HUES64 (cell line): Measurements from ENCODE around the gene USP9Y.

ENCODE experiments used
- H3K27ac ChIP-seq: 2 replicates; pipeline ENCODE4 v1.7.0; 2013; ENCODE audit warnings: low read depth, low read length, inconsistent platforms
- H3K27me3 ChIP-seq: 2 replicates; pipeline ENCODE4 v1.6.1; 2013; ENCODE audit warnings: mild to moderate bottlenecking, low read length; ENCODE audit not compliant: insufficient read depth
- H3K36me3 ChIP-seq: 2 replicates; pipeline ENCODE4 v1.6.1; 2013; ENCODE audit warnings: mild to moderate bottlenecking, low read length; ENCODE audit not compliant: insufficient read depth
- H3K4me1 ChIP-seq: 2 replicates; pipeline ENCODE4 v1.6.1; 2013; ENCODE audit warnings: mild to moderate bottlenecking, low read length, moderate library complexity; ENCODE audit not compliant: insufficient read depth
- H3K4me3 ChIP-seq: 2 replicates; pipeline ENCODE4 v1.5.1; 2013; ENCODE audit warnings: mild to moderate bottlenecking, low read length, moderate library complexity
- H3K9ac ChIP-seq: 2 replicates; pipeline ENCODE4 v1.6.1; 2013; ENCODE audit warnings: mild to moderate bottlenecking, low read depth, low read length
- H3K9me3 ChIP-seq: 2 replicates; pipeline ENCODE4 v1.6.1; 2013; ENCODE audit warnings: low read depth, low read length; ENCODE audit not compliant: insufficient read depth
- WGBS: fragments of 150-250, 120-280 bp; methylation state at CpG from one replicate; pipeline ENCODE4 v1.1.7; 2013; ENCODE audit warnings: missing lambda C conversion rate; 5-methylcytosine and 5-hydroxymethylcytosine counted together

Gene USP9Y

DNA sequence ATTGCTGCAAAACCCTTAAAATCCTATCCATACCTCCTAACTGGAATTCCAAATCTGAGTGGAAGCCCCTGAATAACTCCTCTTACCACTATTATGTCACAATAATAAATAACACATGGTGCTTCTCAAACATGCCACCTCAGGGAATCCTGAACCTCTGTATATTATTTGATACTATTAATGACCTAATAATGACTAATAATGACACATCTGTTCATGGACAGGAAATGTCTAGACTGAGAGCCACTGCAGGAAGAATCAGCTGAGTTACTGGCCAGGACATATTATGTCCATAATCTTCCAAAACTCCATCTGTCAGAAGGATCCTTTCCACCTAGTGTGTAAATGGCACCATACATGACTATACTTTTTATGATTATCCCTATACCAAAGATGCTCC, 195.9 kb downstream of the USP9Y start:
- no peak overlapping the region for H3K27ac ChIP-seq
- H3K4me3 ChIP-seq: no peak overlapping the region
- no peak overlapping the region for H3K9ac ChIP-seq
- H3K9me3 ChIP-seq: no peaks in the 10 kb centered on the region
- H3K36me3 ChIP-seq: no peaks in the 10 kb centered on the region
- no peaks in the 10 kb centered on the region for H3K27me3 ChIP-seq
- no peaks in the 10 kb centered on the region for H3K4me1 ChIP-seq

DNA sequence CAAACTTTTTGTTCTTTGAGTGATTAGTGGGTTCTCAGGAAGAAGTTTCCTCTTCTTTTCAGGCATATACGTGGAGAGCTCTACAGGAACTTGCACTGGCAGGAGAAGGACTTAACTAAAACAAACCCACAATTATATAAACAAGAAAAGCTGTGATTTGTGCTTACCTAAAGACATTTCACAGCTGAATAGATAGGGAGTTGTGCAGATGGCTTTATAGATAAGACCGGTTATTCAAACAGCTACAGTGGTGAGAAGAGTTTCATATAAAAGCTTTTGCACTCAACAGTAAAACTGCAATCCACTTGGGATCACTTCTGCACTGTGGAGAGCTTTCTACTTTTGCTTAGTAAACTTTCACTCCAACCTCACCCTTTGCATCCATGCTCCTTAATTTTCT, 197.6 kb downstream of the USP9Y start:
- WGBS: 86% methylated on average over 1 of the region's 2 CpGs
- no peak overlapping the region for H3K27ac ChIP-seq
- no peaks in the 10 kb centered on the region for H3K36me3 ChIP-seq

DNA sequence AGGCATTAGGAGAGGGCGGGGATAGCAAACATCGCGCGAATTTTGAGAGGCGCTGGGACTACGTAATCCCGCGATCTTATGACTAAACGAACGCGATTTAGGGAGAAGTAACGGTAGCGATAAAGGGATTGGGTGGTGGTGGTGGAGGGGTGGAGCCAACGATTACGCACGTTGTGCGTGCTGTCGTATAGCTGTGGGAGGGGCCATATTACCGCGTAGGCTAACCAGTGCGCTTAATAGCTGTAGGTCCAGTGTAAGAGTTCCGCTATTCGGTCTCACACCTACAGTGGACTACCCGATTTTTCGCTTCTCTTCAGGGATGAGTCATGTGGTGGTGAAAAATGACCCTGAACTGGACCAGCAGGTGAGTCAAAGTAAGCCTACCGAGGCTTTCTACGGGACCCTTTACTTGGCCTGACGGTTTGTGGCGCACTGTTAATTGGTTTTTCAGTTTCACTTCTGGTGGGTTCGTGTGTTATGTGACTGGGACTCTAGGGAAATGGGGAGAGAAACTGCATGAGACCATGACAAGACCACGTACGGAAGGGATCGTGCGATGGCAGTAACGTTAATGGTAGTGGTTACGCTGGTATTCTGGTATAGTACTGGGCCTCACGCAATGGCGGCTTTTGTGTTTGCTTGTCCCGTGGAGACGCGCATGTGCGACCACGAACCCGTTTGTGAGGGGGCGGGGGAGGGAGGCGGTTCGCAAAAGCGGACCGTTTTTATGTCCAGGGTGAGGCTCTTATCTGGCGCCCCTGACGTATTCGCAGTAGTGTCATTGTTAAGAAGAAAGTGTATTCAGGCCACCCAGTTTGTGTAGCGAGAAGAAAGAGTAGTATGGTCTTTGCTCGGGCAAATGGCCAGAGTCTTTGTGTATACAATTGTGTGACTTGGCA, 203.8 kb downstream of the USP9Y start, which contains the start of gene DDX3Y:
Gene DDX3Y (plus strand): TSS at position 251 of the 899 bp plus-strand sequence. CDS start 69 bp downstream, at position 320.
- H3K27me3 ChIP-seq: no peaks in the 10 kb centered on the region
- H3K27ac ChIP-seq: peak within 1 kb of the TSS; percentile 93
- H3K4me3 ChIP-seq: peak within 1 kb of the TSS; percentile 97
- peak within 1 kb of the TSS; percentile 96 for H3K9ac ChIP-seq
- H3K36me3 ChIP-seq: peaks cover 17% of the 10 kb centered on the region
- 0 out of 2 replicates have a peak, but pooled peaks cover 4% of the 10 kb centered on the region for H3K4me1 ChIP-seq
- WGBS: 2% methylated on average over 54 of the region's 54 CpGs
- no peaks in the 10 kb centered on the region for H3K9me3 ChIP-seq

More for the DNA sequence above, 197.6 kb downstream of the USP9Y start:
- Histone ChIP-seq H3K9me3 (no peaks in the 10 kb centered on the region), H3K4me3 (no peak overlapping the region), H3K9ac (no peak overlapping the region), H3K27me3 (no peaks in the 10 kb centered on the region), H3K4me1 (no peaks in the 10 kb centered on the region)

DNA sequence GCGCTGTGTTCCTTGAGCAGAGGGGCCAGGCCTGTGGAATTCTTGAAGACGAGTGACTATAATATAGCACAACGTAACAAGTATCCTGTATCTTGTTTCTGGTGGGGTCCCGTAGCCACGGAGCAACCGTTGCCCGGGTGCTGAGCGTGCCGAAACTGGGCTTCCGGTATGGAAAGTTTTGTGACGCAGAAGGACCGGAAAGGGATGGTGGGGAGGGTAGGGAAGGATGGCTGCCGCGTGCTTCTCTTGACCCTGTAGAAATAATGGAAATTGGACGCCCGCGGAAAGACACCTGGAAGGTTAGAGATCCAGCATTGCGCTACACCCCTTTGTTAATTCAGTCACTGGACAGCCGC, 204.5 kb downstream of the USP9Y start:
- H3K27ac ChIP-seq: peak overlapping the region; percentile 93
- 0 out of 2 replicates have a peak, but pooled peaks cover 4% of the 10 kb centered on the region for H3K4me1 ChIP-seq
- H3K27me3 ChIP-seq: no peaks in the 10 kb centered on the region
- peak overlapping the region; percentile 96 for H3K9ac ChIP-seq
- peak overlapping the region; percentile 97 for H3K4me3 ChIP-seq
- H3K9me3 ChIP-seq: no peaks in the 10 kb centered on the region
- whole genome bisulfite sequencing: 2% methylated on average over 19 of the region's 19 CpGs
- peaks cover 23% of the 10 kb centered on the region for H3K36me3 ChIP-seq

DNA sequence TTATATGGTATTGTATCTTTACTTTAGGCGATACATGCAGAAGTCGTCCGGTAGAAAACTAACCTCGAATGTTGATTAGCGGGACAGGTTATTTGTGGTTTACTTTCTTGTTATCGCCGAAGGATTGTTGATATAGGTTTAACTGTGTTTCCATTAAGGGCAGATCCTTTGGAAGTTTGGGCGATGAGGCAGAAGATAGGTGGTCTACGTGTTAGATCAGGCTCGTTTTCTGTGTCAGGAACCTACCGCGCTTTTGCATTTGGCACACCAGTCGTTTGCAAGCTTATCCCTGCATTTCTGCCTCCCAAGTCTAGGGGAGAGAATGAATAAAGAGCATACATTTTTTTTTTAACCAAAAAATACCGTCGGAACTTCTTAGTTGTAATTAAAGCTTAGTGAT, 204.9 kb downstream of the USP9Y start:
- peak overlapping the region; percentile 97 for H3K4me3 ChIP-seq
- peak overlapping the region; percentile 9; the same call in 1 of the 2 replicates for H3K27ac ChIP-seq
- H3K9me3 ChIP-seq: no peaks in the 10 kb centered on the region
- H3K9ac ChIP-seq: peak overlapping the region; percentile 96
- no peaks in the 10 kb centered on the region for H3K27me3 ChIP-seq
- under 1% methylated on average over 14 of the region's 15 CpGs for WGBS
- 0 out of 2 replicates have a peak, but pooled peaks cover 4% of the 10 kb centered on the region for H3K4me1 ChIP-seq
- H3K36me3 ChIP-seq: peaks cover 27% of the 10 kb centered on the region
